K562 (cell line): ENCODE data around the gene KYAT1. TPM values are rescaled to one million over a fixed set of nuclear protein-coding genes. Genes with fewer than 3 reads are reported as not detected.

Experiments
- ATAC-seq: fragments of 200-7000 bp; cut with Tn5 transposase; 3 replicates; pipeline ENCODE4 v1.9.1; 2020; ENCODE audit warnings: moderate library complexity
- BruUV-seq: library from RNA; stranded (reverse); fragments of 400-500 nt; replicated peaks from 2 replicates; lab custom pipeline; 2021; lab: Mats Ljungman, UMichigan
- CTCF ChIA-PET: fragments of 300-600 bp; formaldehyde crosslinking; extraction: SDS; loops from one replicate; lab custom pipeline; 2021; ENCODE audit warnings: low intra/inter-chr PET ratio; lab: Yijun Ruan, JAX
- POLR2A ChIA-PET: fragments of 300-600, 350-650 bp; sonication (Branson Sonifier 250); formaldehyde crosslinking; extraction: SDS; loops from one replicate; lab custom pipeline; 2021; ENCODE audit warnings: antibody characterized with exemption, inconsistent platforms; lab: Yijun Ruan, JAX
- DNase-seq, 4 experiments: peaks; one replicate each; pipeline versions ENCODE4 v3.0.0 to v3.0.0-alpha.2; 2011 to 2018; ENCODE audit warnings: low spot score in 3 of 4, mixed read lengths in 3 of 4; ENCODE audit errors: extremely low read depth in 1 of 4
- FAIRE-seq: peaks from 2 replicates; lab custom pipeline; 2011; peaks lifted over from hg19 to GRCh38; lab: Jason Lieb, UNC
- H2AFZ ChIP-seq: 2 replicates; pipeline ENCODE4 v1.6.0; 2011; ENCODE audit warnings: low read depth, low read length, control low read depth, inconsistent platforms
- H3K27ac ChIP-seq: fragments of 200-600 bp; 3 replicates; pipeline ENCODE4 v1.8.0; 2011; ENCODE audit warnings: low read depth, mild to moderate bottlenecking, control low read depth, inconsistent platforms, low read length, moderate library complexity, mixed read lengths; ENCODE audit errors: extremely low read depth
- H3K27me3 ChIP-seq, 2 experiments: fragments of 300-600 bp in 1 of 2; 2 replicates in 1 of 2; 3 replicates in 1 of 2; pipeline versions ENCODE4 v1.6.0 to v1.8.0; 2011; ENCODE audit warnings: inconsistent platforms in 2 of 2, low read length in 2 of 2, mild to moderate bottlenecking in 1 of 2, mixed read lengths in 1 of 2, moderate library complexity in 1 of 2; ENCODE audit not compliant: control insufficient read depth in 2 of 2, insufficient read depth in 2 of 2
- H3K36me3 ChIP-seq: fragments of 300-600 bp; 3 replicates; pipeline ENCODE4 v1.8.0; 2011; ENCODE audit warnings: mild to moderate bottlenecking, low read length, inconsistent platforms; ENCODE audit not compliant: control insufficient read depth, insufficient read depth
- H3K4me1 ChIP-seq, 2 experiments: fragments of 200-600 bp in 1 of 2; replicated peaks in 1 of 2; 2 replicates in 1 of 2; 3 replicates in 1 of 2; pipeline versions ENCODE4 v1.5.1 to v1.8.0; 2011; ENCODE audit warnings: inconsistent platforms in 2 of 2, low read length in 2 of 2, mild to moderate bottlenecking in 1 of 2, mixed read lengths in 1 of 2, moderate library complexity in 1 of 2; ENCODE audit not compliant: control insufficient read depth in 2 of 2, insufficient read depth in 2 of 2
- H3K4me2 ChIP-seq: 2 replicates; pipeline ENCODE4 v1.6.1; 2011; ENCODE audit warnings: low read length, control low read depth, inconsistent platforms, mixed read lengths; ENCODE audit not compliant: insufficient read depth
- H3K4me3 ChIP-seq: fragments of 200-600 bp; sonication (generic), shearing (Covaris generic); 2 replicates; pipeline ENCODE4 v1.5.1; 2016; ENCODE audit warnings: control low read depth, inconsistent platforms
- H3K79me2 ChIP-seq: fragments of 200-600 bp; 3 replicates; pipeline ENCODE4 v1.8.0; 2011; ENCODE audit warnings: low read length, inconsistent platforms; ENCODE audit not compliant: control insufficient read depth, insufficient read depth
- H3K9ac ChIP-seq, 2 experiments: 2 replicates each; pipeline versions ENCODE4 v1.6.0 to v1.6.1; 2011; ENCODE audit warnings: low read depth in 2 of 2, low read length in 2 of 2, control low read depth in 1 of 2, inconsistent platforms in 1 of 2, mild to moderate bottlenecking in 1 of 2, mixed read lengths in 1 of 2; ENCODE audit not compliant: insufficient read depth in 1 of 2
- H3K9me1 ChIP-seq: one replicate; pipeline ENCODE4 v1.6.0; 2011; ENCODE audit warnings: inconsistent platforms, mild to moderate bottlenecking, low read length, moderate library complexity; ENCODE audit not compliant: control insufficient read depth, insufficient read depth
- H3K9me3 ChIP-seq: replicated peaks from 2 replicates; pipeline ENCODE4 v1.5.1; 2011; ENCODE audit warnings: low read depth, low read length, inconsistent platforms; ENCODE audit not compliant: control insufficient read depth, insufficient read depth
- H4K20me1 ChIP-seq: replicated peaks from 2 replicates; pipeline ENCODE4 v1.6.1; 2011; ENCODE audit warnings: low read length, inconsistent platforms, mixed read lengths; ENCODE audit not compliant: control insufficient read depth, insufficient read depth
- FOXJ3 ChIP-seq: sonication (generic); formaldehyde crosslinking; IDR thresholded peaks from 2 replicates; pipeline ENCODE4 v1.4.0; 2020; ENCODE audit warnings: mild to moderate bottlenecking, missing genetic modification reagents
- SETDB1 ChIP-seq: IDR thresholded peaks from one replicate; pipeline ENCODE4 v1.6.1; 2012; ENCODE audit warnings: low read length, control low read depth, inconsistent platforms
- U2AF2 ChIP-seq: fragments of 200-400 bp; formaldehyde crosslinking; optimal IDR thresholded peaks from 2 replicates; pipeline ENCODE3; 2017; ENCODE audit warnings: low read depth, mild to moderate bottlenecking, low read length
- ZC3H8 ChIP-seq: fragments of 450-650 bp; IDR thresholded peaks from 2 replicates; pipeline ENCODE4 v1.6.1; 2017
- ZNF830 ChIP-seq: fragments of 250-450 bp; sonication (Bioruptor Pico); IDR thresholded peaks from 2 replicates; pipeline ENCODE4 v1.5.0; 2021; ENCODE audit warnings: mild to moderate bottlenecking
- WGBS: fragments of 100-300 bp; shearing (Covaris generic); methylation state at CpG from one replicate; pipeline ENCODE4 v1.1.6; 2016; ENCODE audit warnings: low coverage, mixed read lengths; ENCODE audit not compliant: insufficient coverage; ENCODE audit errors: missing lambda C conversion rate; 5-methylcytosine and 5-hydroxymethylcytosine counted together
- in situ Hi-C: fragments of 300-500 bp; cut with MboI; formaldehyde crosslinking; loops from 4 replicates; pipeline ENCODE4 v1.15.0; 2018; ENCODE audit warnings: inconsistent platforms, mixed read lengths
- intact Hi-C: fragments of 100-400 bp; cut with micrococcal nuclease; formaldehyde crosslinking; loops from 2 replicates; pipeline ENCODE4 v1.14.2; 2022
- polyA plus RNA-seq, 8 experiments: library from polyadenylated mRNA; depleted of rRNA in 4 of 8; stranded (reverse) in 5 of 8; unstranded in 3 of 8; fragments of >200 nt; fragmentation: Nextera tagmentation in 2 of 8; fragmentation: Illumina TruSeq in 1 of 8; extraction: Ambion mirVana in 2 of 8; extraction: Trizol in 1 of 8; gene quantifications; 2 replicates each; pipeline versions ENCODE4 v1.2.1 to v1.2.3, GENCODE V29; 2011 to 2014; ENCODE audit warnings: inconsistent platforms in 1 of 8, missing spikeins in 1 of 8
- total RNA-seq, 7 experiments: library from RNA; depleted of rRNA in 6 of 7; stranded (reverse); fragments of >200 nt in 6 of 7; fragmentation: Illumina TruSeq in 2 of 7; extraction: Trizol in 2 of 7; gene quantifications; 2 replicates each; pipeline versions ENCODE4 v1.2.1 to v1.2.3, GENCODE V29; 2011 to 2021; ENCODE audit warnings: low replicate concordance in 1 of 7
- TF ChIP-seq, protein P1 (sequence below): IDR thresholded peaks from 2 replicates; pipeline ENCODE4 v1.6.1; 2011; ENCODE audit not compliant: insufficient read length; ENCODE audit errors: extremely low read depth
- TF ChIP-seq, protein P2 (sequence below), 2 experiments: fragments of 450-650 bp; formaldehyde crosslinking in 1 of 2; IDR thresholded peaks; 2 replicates each; pipeline versions ENCODE4 v1.4.0 to v1.6.1; 2014 to 2020; ENCODE audit warnings: mild to moderate bottlenecking in 2 of 2, borderline replicate concordance in 1 of 2, low read depth in 1 of 2

KYAT1 gene
- total and polyA plus RNA-seq, 9 of the 15 experiments (the other 6 are each of a cell fraction or from before 2014, with no cell fraction given) = 6.4 to 16.8 (median 11.1) TPM

DNA sequence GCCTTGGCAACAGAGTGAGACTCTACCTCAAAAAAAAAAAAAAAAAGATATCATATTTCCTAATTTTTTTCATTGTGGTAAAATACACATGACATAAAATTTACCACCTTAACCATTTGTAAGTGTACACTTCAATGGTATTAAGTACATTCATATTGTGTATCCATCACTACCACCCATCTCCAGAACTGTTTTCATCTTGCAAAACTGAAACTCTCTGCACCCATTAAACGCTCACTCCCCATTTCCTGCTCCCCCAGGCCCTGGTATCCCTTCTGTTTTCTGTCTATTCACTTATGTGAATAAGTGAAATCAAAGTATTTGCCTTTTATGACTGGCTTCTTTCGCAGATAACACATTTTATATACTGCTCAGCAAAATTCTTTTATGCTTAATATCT is 13.0 kb upstream of the KYAT1 start:
- no peak for FAIRE-seq
- no peak for ATAC-seq
- H4K20me1 ChIP-seq = no peaks in the 10 kb centered on the region
- in situ Hi-C loops (no loop called here), intact Hi-C loops (no loop called here)
- H3K79me2 ChIP-seq = no peaks in the 10 kb centered on the region
- H3K9me3 ChIP-seq = no peaks in the 10 kb centered on the region
- H3K27ac ChIP-seq = no peak overlapping the region
- H3K4me2 ChIP-seq = no peak overlapping the region
- no peak for DNase-seq
- ChIA-PET POLR2A (interaction anchor here (0.6 to 0.7 kb wide), 2 partner anchors 8 to 51 kb away, joined by 3 read pairs; no protein-coding TSS in a partner anchor), CTCF (no interaction called here)
- H3K4me1 ChIP-seq = peaks cover 2 to 25% of the 10 kb centered on the region in 2 experiments; a peak in 2 of 5 replicates
- peaks cover 3% of the 10 kb centered on the region for H3K9me1 ChIP-seq
- H3K36me3 ChIP-seq = peaks cover 50% of the 10 kb centered on the region; the same call in 2 of the 3 replicates
- no peak overlapping the region for H3K4me3 ChIP-seq
- H3K27me3 ChIP-seq = no peaks in the 10 kb centered on the region
- no peak for TF ChIP-seq ZC3H8
- TF ChIP-seq FOXJ3 (CRISPR knock-in tag) = no peak
- TF ChIP-seq, protein P1, sequence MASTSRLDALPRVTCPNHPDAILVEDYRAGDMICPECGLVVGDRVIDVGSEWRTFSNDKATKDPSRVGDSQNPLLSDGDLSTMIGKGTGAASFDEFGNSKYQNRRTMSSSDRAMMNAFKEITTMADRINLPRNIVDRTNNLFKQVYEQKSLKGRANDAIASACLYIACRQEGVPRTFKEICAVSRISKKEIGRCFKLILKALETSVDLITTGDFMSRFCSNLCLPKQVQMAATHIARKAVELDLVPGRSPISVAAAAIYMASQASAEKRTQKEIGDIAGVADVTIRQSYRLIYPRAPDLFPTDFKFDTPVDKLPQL = no peak
- TF ChIP-seq SETDB1 = no peak
- no peak overlapping the region for H2AFZ ChIP-seq
- no peak overlapping the region for H3K9ac ChIP-seq
- BruUV-seq = no TSS peak
- 80% methylated on average over 2 of the region's 2 CpGs for WGBS

DNA sequence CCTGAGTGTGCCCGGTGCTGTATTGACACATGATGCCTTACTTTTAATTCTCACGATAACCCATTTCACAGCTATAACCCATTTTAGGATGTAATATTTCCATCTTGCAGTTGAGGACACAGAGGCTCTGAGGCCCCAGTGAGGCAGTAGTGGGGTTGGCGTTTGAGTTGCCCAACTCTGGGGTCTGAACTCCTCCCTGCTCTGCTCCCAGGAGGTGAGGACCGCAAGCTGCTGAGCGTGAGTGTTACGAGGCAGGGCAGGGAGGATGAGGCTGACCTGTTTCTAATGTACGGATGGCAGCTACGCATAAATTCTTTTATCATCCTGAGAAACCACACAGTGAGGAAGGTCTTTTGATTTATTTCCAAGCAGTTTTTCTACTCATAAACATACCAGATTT is 11.6 kb upstream of the KYAT1 start:
- H3K4me2 ChIP-seq = no peak overlapping the region
- no peak for ATAC-seq
- intact Hi-C loops = no loop called here
- no peaks in the 10 kb centered on the region for H3K9me3 ChIP-seq
- H3K9me1 ChIP-seq = peaks cover 3% of the 10 kb centered on the region
- 0 out of 2 replicates have a peak, but pooled peaks cover under 1% of the 10 kb centered on the region for H4K20me1 ChIP-seq
- no TSS peak for BruUV-seq
- 95% methylated on average over 8 of the region's 8 CpGs for WGBS
- no peak for DNase-seq
- in situ Hi-C loops = no loop called here
- H3K36me3 ChIP-seq = peaks cover 53% of the 10 kb centered on the region; the same call in 2 of the 3 replicates
- H3K27ac ChIP-seq = no peak overlapping the region
- H3K4me3 ChIP-seq = no peak overlapping the region
- FAIRE-seq = no peak
- ChIA-PET CTCF (no interaction called here), POLR2A (interaction anchor here (0.8 to 1.2 kb wide), 2 partner anchors 9 to 13 kb away, joined by 3 read pairs; no protein-coding TSS in a partner anchor)
- H2AFZ ChIP-seq = no peak overlapping the region
- H3K9ac ChIP-seq = 0 out of 4 replicates have a peak overlapping the region, but pooled peaks of 1 of the 2 experiments have one; percentile 45
- H3K79me2 ChIP-seq = no peaks in the 10 kb centered on the region
- H3K27me3 ChIP-seq = no peaks in the 10 kb centered on the region
- peaks cover 2 to 18% of the 10 kb centered on the region in 2 experiments; a peak in 2 of 5 replicates for H3K4me1 ChIP-seq
- TF ChIP-seq, protein P2, sequence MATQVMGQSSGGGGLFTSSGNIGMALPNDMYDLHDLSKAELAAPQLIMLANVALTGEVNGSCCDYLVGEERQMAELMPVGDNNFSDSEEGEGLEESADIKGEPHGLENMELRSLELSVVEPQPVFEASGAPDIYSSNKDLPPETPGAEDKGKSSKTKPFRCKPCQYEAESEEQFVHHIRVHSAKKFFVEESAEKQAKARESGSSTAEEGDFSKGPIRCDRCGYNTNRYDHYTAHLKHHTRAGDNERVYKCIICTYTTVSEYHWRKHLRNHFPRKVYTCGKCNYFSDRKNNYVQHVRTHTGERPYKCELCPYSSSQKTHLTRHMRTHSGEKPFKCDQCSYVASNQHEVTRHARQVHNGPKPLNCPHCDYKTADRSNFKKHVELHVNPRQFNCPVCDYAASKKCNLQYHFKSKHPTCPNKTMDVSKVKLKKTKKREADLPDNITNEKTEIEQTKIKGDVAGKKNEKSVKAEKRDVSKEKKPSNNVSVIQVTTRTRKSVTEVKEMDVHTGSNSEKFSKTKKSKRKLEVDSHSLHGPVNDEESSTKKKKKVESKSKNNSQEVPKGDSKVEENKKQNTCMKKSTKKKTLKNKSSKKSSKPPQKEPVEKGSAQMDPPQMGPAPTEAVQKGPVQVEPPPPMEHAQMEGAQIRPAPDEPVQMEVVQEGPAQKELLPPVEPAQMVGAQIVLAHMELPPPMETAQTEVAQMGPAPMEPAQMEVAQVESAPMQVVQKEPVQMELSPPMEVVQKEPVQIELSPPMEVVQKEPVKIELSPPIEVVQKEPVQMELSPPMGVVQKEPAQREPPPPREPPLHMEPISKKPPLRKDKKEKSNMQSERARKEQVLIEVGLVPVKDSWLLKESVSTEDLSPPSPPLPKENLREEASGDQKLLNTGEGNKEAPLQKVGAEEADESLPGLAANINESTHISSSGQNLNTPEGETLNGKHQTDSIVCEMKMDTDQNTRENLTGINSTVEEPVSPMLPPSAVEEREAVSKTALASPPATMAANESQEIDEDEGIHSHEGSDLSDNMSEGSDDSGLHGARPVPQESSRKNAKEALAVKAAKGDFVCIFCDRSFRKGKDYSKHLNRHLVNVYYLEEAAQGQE (IDR thresholded peaks at IDR 0.05; ENCODE audit: borderline replicate concordance) = no peak
- TF ChIP-seq, protein P2 (CRISPR knock-in tag; IDR thresholded peaks at IDR 0.05; ENCODE audit: low read depth) = no peak
- no peak for TF ChIP-seq U2AF2
- TF ChIP-seq ZNF830 (CRISPR knock-in tag) = no peak
